Adrenal gland (tissue), 12 donors: ENCODE data around the gene DEAF1. TPM values are rescaled to one million over a fixed set of nuclear protein-coding genes. Genes with fewer than 3 reads are reported as not detected.
"Not testable (repeated sequence)": the region's sequence is repeated elsewhere in the genome, so short reads cannot be mapped to it uniquely, and the experiment has no call there.

Source experiments
- DNase-seq, 7 donors: peaks; one replicate each; pipeline ENCODE4 v3.0.0-alpha.2; 2019 to 2020
- H3K27ac ChIP-seq, 5 donors: fragments of 200-600 bp; sonication (generic) in 4 of 5; 1 replicate in 3 of 5; 2 replicates in 2 of 5; pipeline versions ENCODE4 v1.5.1 to v1.8.0; 2016 to 2020; ENCODE audit warnings: mild to moderate bottlenecking in 1 of 5
- H3K27me3 ChIP-seq: fragments of 200-600 bp; 2 replicates; pipeline ENCODE4 v1.8.0; 2021
- H3K36me3 ChIP-seq, 2 donors: fragments of 200-600 bp; replicated peaks in 1 of 2; 1 replicate in 1 of 2; 2 replicates in 1 of 2; pipeline versions ENCODE4 v1.5.1 to v1.8.0; 2018 to 2022
- H3K4me1 ChIP-seq, 2 donors: fragments of 200-600 bp; replicated peaks in 1 of 2; 1 replicate in 1 of 2; 2 replicates in 1 of 2; pipeline versions ENCODE4 v1.5.1 to v1.8.0; 2018 to 2021
- H3K4me3 ChIP-seq, 4 donors: fragments of 200-600 bp; sonication (generic) in 3 of 4; one replicate each; pipeline ENCODE4 v1.5.1; 2016 to 2018
- H3K9me3 ChIP-seq, 3 donors: fragments of 200-600 bp; sonication (generic) in 1 of 3; replicated peaks in 1 of 3; 1 replicate in 2 of 3; 2 replicates in 1 of 3; pipeline versions ENCODE4 v1.5.1 to v1.8.0; 2016 to 2021
- POLR2A ChIP-seq, 2 donors: fragments of 450-650 bp; IDR thresholded peaks; one replicate each; pipeline ENCODE4 v1.6.1; 2017; ENCODE audit warnings: antibody characterized with exemption in 2 of 2, mild to moderate bottlenecking in 2 of 2, moderate library complexity in 1 of 2
- WGBS, 4 donors: extraction: QIAGEN DNeasy Blood & Tissue Kit in 2 of 4; methylation state at CpG; one replicate each; pipeline versions ENCODE4 v1.1.5 to v1.1.7; 2013 to 2017; 5-methylcytosine and 5-hydroxymethylcytosine counted together
- intact Hi-C, 2 donors: fragments of 100-400 bp; cut with DNase I; formaldehyde crosslinking; loops; one replicate each; pipeline versions ENCODE4 v1.14.1 to v1.15.0; 2022 to 2023
- polyA plus RNA-seq, 3 donors: library from polyadenylated mRNA; stranded (reverse); fragments of 200-250 nt in 2 of 3; fragments of 350-450 nt in 1 of 3; fragmentation: Illumina TruSeq in 1 of 3; extraction: RNeasy Lipid Tissue Mini Kit (QIAGEN cat#74804) in 1 of 3; gene quantifications; one replicate each; pipeline ENCODE4 v1.2.3, GENCODE V29; 2013 to 2014
- total RNA-seq, 9 donors: library from RNA; depleted of rRNA in 4 of 9; stranded (reverse); fragments of >200 nt in 4 of 9; fragments of 120-200 nt in 1 of 9; fragmentation: NEBNext Ultra II Directional in 1 of 9; extraction: Animal tissue kit (Norgen Biotek cat#: 25700) in 1 of 9; gene quantifications; one replicate each; pipeline versions ENCODE4 v1.1.0 to v1.2.4, GENCODE V29; 2013 to 2023
- TF ChIP-seq, protein P1 (sequence below), 6 experiments: fragments of 450-650 bp in 4 of 6; fragments of 200-600 bp in 2 of 6; sonication (generic) in 1 of 6; IDR thresholded peaks; 1 replicate in 5 of 6; 2 replicates in 1 of 6; pipeline versions ENCODE4 v1.5.1 to v1.8.0; 2016 to 2021; ENCODE audit warnings: antibody characterized with exemption in 6 of 6, mild to moderate bottlenecking in 2 of 6, moderate library complexity in 1 of 6
- donor health status: healthy with polysubstance abuse.
- donor health status: Bipolar disorder and iron deficiency.
- donor health status: DM: yes; HTN: yes; CAD: no.
- donor health status: DM: no; HTN: no; CAD: no.
- donor health status: DM: no; HTN: no; CAD: no.
- donor health status: DM: yes; HTN: yes; CAD: no.

Gene DEAF1
- total and polyA plus RNA-seq, 12 donors = 20.6 to 131 (median 55.5) TPM

DNA sequence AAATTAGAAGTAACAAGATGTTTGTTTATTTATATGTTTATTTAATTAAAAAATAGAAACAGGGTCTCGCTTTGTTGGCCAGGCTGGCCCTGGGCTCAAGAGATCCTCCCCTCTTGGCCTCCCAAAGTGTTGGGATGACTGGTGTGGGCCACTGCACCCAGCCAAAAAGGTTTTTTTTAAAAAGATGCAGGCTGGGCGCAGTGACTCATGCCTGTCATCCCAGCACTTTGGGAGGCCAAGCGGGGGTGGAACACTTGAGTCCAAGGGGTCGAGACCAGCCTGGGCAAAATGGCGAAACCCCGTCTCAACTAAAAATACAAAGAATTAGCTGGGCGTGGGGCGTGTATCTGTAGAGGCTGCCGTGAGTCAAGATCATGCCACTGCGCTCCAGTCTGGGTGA lies 44.5 kb downstream of the DEAF1 start:
- H3K4me3 ChIP-seq = no peak overlapping the region
- 89 to 93% (median 91%) methylated on average over 9 to 10 of the region's 10 CpGs for WGBS, 4 donors
- H3K9me3 ChIP-seq = no peaks in the 10 kb centered on the region
- intact Hi-C loops = no loop called here
- no peak for TF ChIP-seq POLR2A (IDR thresholded peaks at IDR 0.05)
- TF ChIP-seq, protein P1, sequence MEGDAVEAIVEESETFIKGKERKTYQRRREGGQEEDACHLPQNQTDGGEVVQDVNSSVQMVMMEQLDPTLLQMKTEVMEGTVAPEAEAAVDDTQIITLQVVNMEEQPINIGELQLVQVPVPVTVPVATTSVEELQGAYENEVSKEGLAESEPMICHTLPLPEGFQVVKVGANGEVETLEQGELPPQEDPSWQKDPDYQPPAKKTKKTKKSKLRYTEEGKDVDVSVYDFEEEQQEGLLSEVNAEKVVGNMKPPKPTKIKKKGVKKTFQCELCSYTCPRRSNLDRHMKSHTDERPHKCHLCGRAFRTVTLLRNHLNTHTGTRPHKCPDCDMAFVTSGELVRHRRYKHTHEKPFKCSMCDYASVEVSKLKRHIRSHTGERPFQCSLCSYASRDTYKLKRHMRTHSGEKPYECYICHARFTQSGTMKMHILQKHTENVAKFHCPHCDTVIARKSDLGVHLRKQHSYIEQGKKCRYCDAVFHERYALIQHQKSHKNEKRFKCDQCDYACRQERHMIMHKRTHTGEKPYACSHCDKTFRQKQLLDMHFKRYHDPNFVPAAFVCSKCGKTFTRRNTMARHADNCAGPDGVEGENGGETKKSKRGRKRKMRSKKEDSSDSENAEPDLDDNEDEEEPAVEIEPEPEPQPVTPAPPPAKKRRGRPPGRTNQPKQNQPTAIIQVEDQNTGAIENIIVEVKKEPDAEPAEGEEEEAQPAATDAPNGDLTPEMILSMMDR (IDR thresholded peaks at IDR 0.05) = no peak
- H3K36me3 ChIP-seq = peaks cover 0 to 13% of the 10 kb centered on the region in 2 donors
- DNase-seq = no peak
- no peaks in the 10 kb centered on the region for H3K27me3 ChIP-seq
- H3K27ac ChIP-seq = no peak overlapping the region
- H3K4me1 ChIP-seq = no peaks in the 10 kb centered on the region

DNA sequence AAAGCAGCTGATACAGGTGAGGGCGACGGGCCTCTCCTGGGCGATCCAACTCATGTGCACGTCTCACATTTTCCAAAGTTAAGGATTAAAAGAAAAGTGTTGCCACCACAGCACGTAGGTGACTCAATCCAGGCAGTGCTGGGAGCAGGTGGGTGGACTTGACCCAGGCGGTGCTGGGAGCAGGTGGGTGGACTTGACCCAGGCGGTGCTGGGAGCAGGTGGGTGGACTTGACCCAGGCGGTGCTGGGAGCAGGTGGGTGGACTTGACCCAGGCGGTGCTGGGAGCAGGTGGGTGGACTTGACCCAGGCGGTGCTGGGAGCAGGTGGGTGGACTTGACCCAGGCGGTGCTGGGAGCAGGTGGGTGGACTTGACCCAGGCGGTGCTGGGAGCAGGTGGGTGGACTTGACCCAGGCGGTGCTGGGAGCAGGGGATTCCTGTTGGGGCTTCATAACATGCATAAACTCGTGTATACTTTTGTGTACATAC lies 47.3 kb downstream of the DEAF1 start:
- H3K9me3 ChIP-seq, H3K27ac ChIP-seq, DNase-seq, intact Hi-C loops, H3K4me3 ChIP-seq, H3K4me1 ChIP-seq, H3K27me3 ChIP-seq: not testable (repeated sequence)
- WGBS, 4 donors = 88 to 95% (median 93%) methylated on average over 8 to 10 of the region's 14 CpGs
- H3K36me3 ChIP-seq = peaks cover 0 to 10% of the 10 kb centered on the region in 2 donors

DNA sequence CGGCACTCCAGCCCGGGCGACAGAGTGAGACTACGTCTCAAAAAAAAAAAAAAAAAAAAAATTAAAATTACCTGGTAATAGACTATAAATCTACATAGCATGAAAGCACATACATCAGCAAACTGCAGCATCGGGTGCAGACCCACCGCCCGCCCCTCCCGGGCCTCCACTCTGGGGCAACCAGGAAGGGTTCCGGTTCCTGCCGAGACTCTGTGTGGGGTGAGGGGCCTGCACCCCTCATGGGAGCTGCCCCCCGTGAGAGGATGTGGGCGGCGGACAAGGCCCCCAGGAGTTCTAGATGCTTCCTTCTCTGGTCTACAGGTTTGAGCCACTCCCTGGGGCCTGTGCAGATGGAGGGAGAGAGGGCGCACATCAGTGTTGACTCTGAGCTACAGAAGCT lies 48.8 kb downstream of the DEAF1 start:
- Histone ChIP-seq H3K4me3 (no peak overlapping the region), H3K27ac (no peak overlapping the region), H3K9me3 (no peaks in the 10 kb centered on the region), H3K36me3 (peaks cover 0 to 12% of the 10 kb centered on the region in 2 donors), H3K4me1 (no peaks in the 10 kb centered on the region), H3K27me3 (no peaks in the 10 kb centered on the region)
- no peak for DNase-seq
- intact Hi-C loops = no loop called here
- TF ChIP-seq, protein P1 (IDR thresholded peaks at IDR 0.05) = no peak
- TF ChIP-seq POLR2A (IDR thresholded peaks at IDR 0.05) = no peak
- WGBS, 4 donors = 85 to 93% (median 87%) methylated on average over 11 to 14 of the region's 14 CpGs

DNA sequence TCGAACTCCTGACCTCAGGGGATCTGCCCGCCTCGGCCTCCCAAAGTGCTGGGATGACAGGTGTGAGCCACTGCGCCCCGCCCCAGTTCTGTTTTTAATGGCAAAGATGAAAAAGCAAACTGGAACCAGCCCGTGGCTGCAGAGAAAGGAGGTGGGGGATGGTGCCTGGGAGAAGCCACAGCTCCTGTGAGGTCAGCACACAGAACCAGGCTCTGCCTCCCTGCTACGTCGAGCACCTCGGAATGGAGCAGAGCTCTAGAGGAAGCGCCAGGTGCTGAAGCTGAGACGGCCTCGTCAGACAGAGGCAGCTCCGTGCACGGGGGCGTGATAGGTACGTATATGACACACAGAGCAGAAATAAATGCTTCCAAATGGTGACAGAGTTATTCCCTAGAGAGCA lies 49.5 kb downstream of the DEAF1 start:
- no peak overlapping the region for H3K4me3 ChIP-seq
- H3K4me1 ChIP-seq = no peaks in the 10 kb centered on the region
- 87 to 90% (median 88%) methylated on average over 11 to 16 of the region's 16 CpGs for WGBS, 4 donors
- intact Hi-C loops = no loop called here
- no peaks in the 10 kb centered on the region for H3K27me3 ChIP-seq
- DNase-seq = no peak
- no peaks in the 10 kb centered on the region for H3K9me3 ChIP-seq
- no peak overlapping the region for H3K27ac ChIP-seq
- TF ChIP-seq, protein P1 (IDR thresholded peaks at IDR 0.05) = no peak
- TF ChIP-seq POLR2A (IDR thresholded peaks at IDR 0.05) = no peak
- peaks cover 0 to 6% of the 10 kb centered on the region in 2 donors for H3K36me3 ChIP-seq
